ACC112 (cell line): ENCODE measurements around the gene TRIM31.

ENCODE experiments used
- H2AFZ ChIP-seq: fragments of 200-600 bp; sonication (generic); one replicate; pipeline ENCODE4 v1.6.0; 2017; ENCODE audit warnings: antibody characterized with exemption, low read length; ENCODE audit not compliant: unreplicated experiment
- H3K27ac ChIP-seq: fragments of 200-600 bp; sonication (generic); 2 replicates; pipeline ENCODE4 v1.5.1; 2014; ENCODE audit warnings: low read depth, mild to moderate bottlenecking, antibody characterized with exemption, low read length, moderate library complexity
- H3K27me3 ChIP-seq: fragments of 200-600 bp; sonication (generic); 2 replicates; pipeline ENCODE4 v1.6.1; 2014; ENCODE audit warnings: mild to moderate bottlenecking, antibody characterized with exemption, low read length, moderate library complexity, mixed read lengths; ENCODE audit not compliant: insufficient read depth
- H3K36me3 ChIP-seq: fragments of 200-600 bp; sonication (generic); 2 replicates; pipeline ENCODE4 v1.6.1; 2016; ENCODE audit warnings: mild to moderate bottlenecking, antibody characterized with exemption, low read length, moderate library complexity, mixed read lengths; ENCODE audit not compliant: insufficient read depth
- H3K4me1 ChIP-seq: fragments of 200-600 bp; sonication (generic); one replicate; pipeline ENCODE4 v1.6.1; 2016; ENCODE audit warnings: low read length, mixed read lengths; ENCODE audit not compliant: insufficient read depth, unreplicated experiment, control insufficient read depth
- H3K4me3 ChIP-seq: fragments of 200-600 bp; sonication (generic); 2 replicates; pipeline ENCODE4 v1.5.1; 2014; ENCODE audit warnings: mild to moderate bottlenecking, low read depth, low read length
- H3K79me2 ChIP-seq: fragments of 200-600 bp; sonication (generic); one replicate; pipeline ENCODE4 v1.6.0; 2016; ENCODE audit warnings: low read length; ENCODE audit not compliant: control insufficient read depth, unreplicated experiment, insufficient read depth

The TRIM31 gene

GRCh38 chr6:30097902-30098768 lies 14.8 kb downstream of the TRIM31 start:
- H2AFZ ChIP-seq, result no peak overlapping the region
- no peaks in the 10 kb centered on the region for H3K79me2 ChIP-seq
- peaks cover 16% of the 10 kb centered on the region; the same call in 1 of the 2 replicates for H3K27me3 ChIP-seq
- H3K4me1 ChIP-seq, result peaks cover 26% of the 10 kb centered on the region
- H3K27ac ChIP-seq, result no peak overlapping the region
- no peaks in the 10 kb centered on the region for H3K36me3 ChIP-seq
- no peak overlapping the region for H3K4me3 ChIP-seq

- no peak overlapping the region for H3K27ac ChIP-seq
- H3K4me3 ChIP-seq, result no peak overlapping the region
- peaks cover 16% of the 10 kb centered on the region; the same call in 1 of the 2 replicates for H3K27me3 ChIP-seq
- no peak overlapping the region for H2AFZ ChIP-seq
- H3K36me3 ChIP-seq, result no peaks in the 10 kb centered on the region
- H3K4me1 ChIP-seq, result peaks cover 23% of the 10 kb centered on the region
- no peaks in the 10 kb centered on the region for H3K79me2 ChIP-seq
Measured at GRCh38 chr6:30096829-30097228, 16.1 kb downstream of the TRIM31 start.

DNA sequence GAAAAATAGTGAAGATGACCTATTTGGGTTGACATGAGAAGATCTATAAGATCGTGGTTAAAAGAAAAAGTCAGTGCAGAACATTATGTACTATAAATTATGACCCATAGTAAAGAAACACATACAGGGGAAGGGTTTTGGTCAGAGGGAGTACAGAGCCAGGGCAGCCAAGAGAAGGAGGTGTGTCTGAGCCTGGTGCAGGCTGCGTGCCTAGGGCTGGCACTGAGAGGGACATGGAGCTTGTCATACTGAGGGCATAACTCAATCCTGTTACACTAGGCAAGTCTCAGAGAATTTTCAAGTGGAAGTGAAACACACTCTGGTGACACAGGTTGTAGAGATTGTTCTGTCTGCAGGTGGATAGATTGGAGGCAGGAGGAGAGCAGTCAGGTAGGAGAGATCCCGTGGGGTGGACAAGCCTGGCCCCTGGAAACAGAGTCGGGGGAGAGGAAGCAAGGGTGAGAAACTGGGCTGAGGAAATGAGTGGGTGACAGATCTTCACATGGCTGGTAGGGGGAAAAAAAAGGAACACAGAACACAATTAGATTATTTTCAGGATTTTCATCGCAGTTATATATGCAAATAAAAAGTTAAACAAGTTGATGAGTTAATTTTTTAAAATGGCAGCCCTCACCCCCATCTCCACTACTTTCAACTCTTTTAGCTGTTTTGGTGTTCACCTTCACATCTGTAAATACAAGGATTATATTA lies 18.8 kb downstream of the TRIM31 start:
- Histone ChIP-seq H3K4me3 (no peak overlapping the region), H3K36me3 (no peaks in the 10 kb centered on the region), H2AFZ (no peak overlapping the region), H3K4me1 (peaks cover 26% of the 10 kb centered on the region), H3K79me2 (no peaks in the 10 kb centered on the region), H3K27me3 (peaks cover 7% of the 10 kb centered on the region; the same call in 1 of the 2 replicates), H3K27ac (no peak overlapping the region)

GRCh38 chr6:30092852-30093543 lies 19.9 kb downstream of the TRIM31 start:
- H3K4me1 ChIP-seq, result peaks cover 26% of the 10 kb centered on the region
- no peaks in the 10 kb centered on the region for H3K79me2 ChIP-seq
- no peak overlapping the region for H3K4me3 ChIP-seq
- H3K27ac ChIP-seq, result no peak overlapping the region
- H3K27me3 ChIP-seq, result no peaks in the 10 kb centered on the region
- no peaks in the 10 kb centered on the region for H3K36me3 ChIP-seq
- H2AFZ ChIP-seq, result no peak overlapping the region

DNA sequence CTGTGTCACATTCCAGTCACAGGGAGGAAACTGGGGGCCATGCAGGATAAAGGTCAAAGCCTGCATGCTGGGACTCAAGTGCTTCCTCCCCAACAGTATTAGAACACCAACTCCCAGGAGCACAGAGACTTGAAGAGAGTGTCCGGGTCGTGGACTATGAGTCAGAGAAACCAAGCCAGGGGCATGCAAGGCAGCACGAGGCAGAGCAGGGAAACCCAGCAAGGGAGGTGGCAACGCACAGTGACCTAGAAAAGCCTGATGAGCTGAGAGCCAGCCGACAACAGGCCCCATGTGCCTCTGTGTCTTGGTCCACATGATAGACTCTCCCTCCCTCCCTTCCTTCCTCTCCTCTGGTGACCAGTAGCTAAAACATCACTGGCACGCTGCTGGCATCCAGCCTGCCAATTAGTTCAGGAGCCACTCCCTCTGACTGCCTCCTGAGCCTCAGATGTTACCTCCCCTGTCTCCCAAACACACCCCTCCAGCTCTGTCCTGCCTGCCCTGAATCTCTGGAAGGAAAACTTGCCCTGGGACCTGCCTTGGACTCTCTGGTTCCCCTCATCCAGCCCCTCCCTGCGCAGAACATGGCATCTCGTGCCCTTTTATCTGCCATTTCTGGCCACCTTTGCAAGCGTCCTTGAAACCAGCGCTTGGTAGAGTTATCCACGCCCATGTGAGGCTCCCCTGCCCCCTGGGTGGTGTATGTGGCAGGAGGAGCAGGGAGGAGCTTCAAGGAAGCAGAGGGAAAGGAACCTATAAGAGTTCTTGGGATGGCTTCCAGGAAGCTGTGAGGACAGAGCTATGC lies 21.1 kb downstream of the TRIM31 start:
- Histone ChIP-seq H3K4me1 (peaks cover 26% of the 10 kb centered on the region), H3K36me3 (no peaks in the 10 kb centered on the region), H3K4me3 (no peak overlapping the region), H3K27ac (peak overlapping the region; percentile 27), H3K27me3 (peaks cover 11% of the 10 kb centered on the region; the same call in 1 of the 2 replicates), H2AFZ (peak overlapping the region; percentile 12), H3K79me2 (no peaks in the 10 kb centered on the region)

GRCh38 chr6:30087876-30088275 lies 25.0 kb downstream of the TRIM31 start:
- Histone ChIP-seq H2AFZ (no peak overlapping the region), H3K79me2 (no peaks in the 10 kb centered on the region), H3K4me1 (peaks cover 16% of the 10 kb centered on the region), H3K27ac (no peak overlapping the region), H3K36me3 (no peaks in the 10 kb centered on the region), H3K27me3 (peaks cover 11% of the 10 kb centered on the region; the same call in 1 of the 2 replicates), H3K4me3 (no peak overlapping the region)

GRCh38 chr6:30077218-30077617 lies 35.7 kb downstream of the TRIM31 start:
- H2AFZ ChIP-seq, result no peak overlapping the region
- H3K27ac ChIP-seq, result no peak overlapping the region
- H3K27me3 ChIP-seq, result peaks cover 76% of the 10 kb centered on the region
- H3K4me3 ChIP-seq, result no peak overlapping the region
- H3K4me1 ChIP-seq, result peaks cover 18% of the 10 kb centered on the region
- H3K36me3 ChIP-seq, result no peaks in the 10 kb centered on the region
- no peaks in the 10 kb centered on the region for H3K79me2 ChIP-seq

- Histone ChIP-seq H3K4me1 (peaks cover 18% of the 10 kb centered on the region), H3K27me3 (peaks cover 86% of the 10 kb centered on the region), H3K79me2 (no peaks in the 10 kb centered on the region), H3K27ac (no peak overlapping the region), H2AFZ (no peak overlapping the region), H3K4me3 (peak overlapping the region; percentile 69; the same call in 1 of the 2 replicates), H3K36me3 (no peaks in the 10 kb centered on the region)
Measured at GRCh38 chr6:30075790-30076732, 36.8 kb downstream of the TRIM31 start.

- no peak within 1 kb of the TSS for H2AFZ ChIP-seq
- no peak within 1 kb of the TSS for H3K27ac ChIP-seq
- no peaks in the 10 kb centered on the region for H3K79me2 ChIP-seq
- H3K36me3 ChIP-seq, result no peaks in the 10 kb centered on the region
- peaks cover 86% of the 10 kb centered on the region for H3K27me3 ChIP-seq
- H3K4me1 ChIP-seq, result peaks cover 18% of the 10 kb centered on the region
- H3K4me3 ChIP-seq, result peak within 1 kb of the TSS; percentile 69
Measured at GRCh38 chr6:30075094-30075789, 37.6 kb downstream of the TRIM31 start, which contains the start of gene RNF39. RNF39 (minus strand) TSS chr6:30075769; CDS start chr6:30075585, 184 bp downstream.
